B cell (primary cell): ENCODE measurements around the gene GCFC2. TPM values are rescaled to one million over a fixed set of nuclear protein-coding genes. Genes with fewer than 3 reads are reported as not detected.

Experiments used
- ATAC-seq: fragments of 200-7000 bp; cut with Tn5 transposase; one replicate; pipeline ENCODE4 v1.10.0; 2021; ENCODE audit warnings: low read depth, mild to moderate bottlenecking, moderate number of reproducible peaks, moderate library complexity
- CTCF ChIA-PET: fragments of 350-600 bp; sonication (Branson Sonifier 250); formaldehyde crosslinking; loops from one replicate; lab custom pipeline; 2021; ENCODE audit warnings: antibody characterized with exemption, inconsistent platforms; lab: Charles Lee
- POLR2A ChIA-PET: fragments of 350-600 bp; sonication (Branson Sonifier 250); formaldehyde crosslinking; loops from one replicate; lab custom pipeline; 2021; ENCODE audit warnings: antibody characterized with exemption; lab: Charles Lee
- DNase-seq: peaks from one replicate; pipeline ENCODE4 v3.0.0; 2013
- H2AFZ ChIP-seq: 2 replicates; pipeline ENCODE4 v1.6.1; 2012; ENCODE audit warnings: mild to moderate bottlenecking, low read depth, low read length; ENCODE audit not compliant: insufficient read depth, poor library complexity, severe bottlenecking
- H3K27ac ChIP-seq, 2 donors: 1 replicate in 1 of 2; 2 replicates in 1 of 2; pipeline ENCODE4 v1.5.1; 2012 to 2013; ENCODE audit warnings: low read length in 2 of 2, mild to moderate bottlenecking in 2 of 2, moderate library complexity in 1 of 2
- H3K27me3 ChIP-seq, 4 experiments: fragments of 200-600 bp in 1 of 4; sonication (generic) in 1 of 4; replicated peaks in 1 of 4; 1 replicate in 2 of 4; 2 replicates in 2 of 4; pipeline versions ENCODE4 v1.6.1 to v1.7.0; 2013 to 2016; ENCODE audit warnings: low read length in 3 of 4, mild to moderate bottlenecking in 2 of 4, mixed read lengths in 1 of 4, moderate library complexity in 1 of 4; ENCODE audit not compliant: insufficient read depth in 4 of 4, control insufficient read depth in 3 of 4; ENCODE audit errors: control extremely low read depth in 1 of 4
- H3K36me3 ChIP-seq, 2 experiments: replicated peaks in 1 of 2; 1 replicate in 1 of 2; 2 replicates in 1 of 2; pipeline versions ENCODE4 v1.6.1 to v1.7.1; 2013; ENCODE audit warnings: low read length in 1 of 2; ENCODE audit not compliant: insufficient read depth in 2 of 2, control insufficient read depth in 1 of 2; ENCODE audit errors: control extremely low read depth in 1 of 2, extremely low read depth in 1 of 2
- H3K4me1 ChIP-seq, 2 donors: fragments of 200-600 bp in 1 of 2; sonication (generic) in 1 of 2; 1 replicate in 1 of 2; 2 replicates in 1 of 2; pipeline versions ENCODE4 v1.5.1 to v1.6.1; 2013 to 2017; ENCODE audit warnings: low read length in 2 of 2; ENCODE audit not compliant: control insufficient read depth in 2 of 2, insufficient read depth in 2 of 2
- H3K4me2 ChIP-seq: replicated peaks from 2 replicates; pipeline ENCODE3; 2012; ENCODE audit warnings: mild to moderate bottlenecking, low read depth, low read length; ENCODE audit not compliant: poor library complexity, severe bottlenecking
- H3K4me3 ChIP-seq, 5 experiments: fragments of 200-600 bp in 1 of 5; sonication (generic) in 1 of 5; 1 replicate in 3 of 5; 2 replicates in 2 of 5; pipeline versions ENCODE4 v1.5.1 to v1.7.0; 2011 to 2016; ENCODE audit warnings: low read length in 4 of 5, mild to moderate bottlenecking in 4 of 5, low read depth in 2 of 5, control low read depth in 1 of 5, moderate library complexity in 1 of 5; ENCODE audit not compliant: insufficient read depth in 1 of 5; ENCODE audit errors: control extremely low read depth in 1 of 5, extremely low read depth in 1 of 5
- H3K79me2 ChIP-seq: fragments of 200-600 bp; sonication (generic); one replicate; pipeline ENCODE4 v1.6.0; 2016; ENCODE audit warnings: low read length; ENCODE audit not compliant: control insufficient read depth, insufficient read depth
- H3K9ac ChIP-seq: fragments of 200-600 bp; sonication (generic); 2 replicates; pipeline ENCODE4 v1.6.1; 2017; ENCODE audit warnings: mild to moderate bottlenecking, low read length, moderate library complexity
- H3K9me3 ChIP-seq, 3 donors: one replicate each; pipeline versions ENCODE4 v1.6.1 to v1.7.1; 2013; ENCODE audit warnings: low read length in 2 of 3; ENCODE audit not compliant: control insufficient read depth in 2 of 3, insufficient read depth in 1 of 3; ENCODE audit errors: control extremely low read depth in 1 of 3
- H4K20me1 ChIP-seq: 2 replicates; pipeline ENCODE4 v1.6.0; 2012; ENCODE audit warnings: mild to moderate bottlenecking, low read length; ENCODE audit not compliant: insufficient read depth, control insufficient read depth, poor library complexity, severe bottlenecking
- H3K27ac Mint-ChIP-seq: one replicate; pipeline ENCODE4 v1.8.0; 2021; ENCODE audit warnings: mixed read lengths
- H3K27me3 Mint-ChIP-seq: one replicate; pipeline ENCODE4 v1.8.0; 2021; ENCODE audit warnings: mixed read lengths
- H3K4me1 Mint-ChIP-seq: one replicate; pipeline ENCODE4 v1.8.0; 2021; ENCODE audit warnings: mixed read lengths
- H3K4me3 Mint-ChIP-seq: one replicate; pipeline ENCODE4 v1.8.0; 2021; ENCODE audit warnings: mixed read lengths
- H3K9me3 Mint-ChIP-seq: one replicate; pipeline ENCODE4 v1.8.0; 2022; ENCODE audit warnings: mixed read lengths; ENCODE audit not compliant: insufficient read depth
- EZH2 ChIP-seq: IDR thresholded peaks from 2 replicates; pipeline ENCODE4 v1.6.1; 2012; ENCODE audit warnings: borderline replicate concordance, low read depth, mild to moderate bottlenecking, moderate library complexity, low read length; ENCODE audit not compliant: insufficient read depth, poor library complexity, severe bottlenecking
- WGBS: methylation state at CpG from one replicate; pipeline ENCODE4 v1.1.5; 2013; ENCODE audit warnings: missing lambda C conversion rate; ENCODE audit not compliant: insufficient coverage; 5-methylcytosine and 5-hydroxymethylcytosine counted together
- intact Hi-C: fragments of 100-400 bp; cut with micrococcal nuclease; formaldehyde crosslinking; loops from one replicate; pipeline ENCODE4 v1.10.0; 2022
- polyA plus RNA-seq: library from polyadenylated mRNA; depleted of rRNA; stranded (reverse); fragments of >200 nt; gene quantifications from 2 replicates; pipeline ENCODE4 v1.2.3, GENCODE V29; 2012
- total RNA-seq, 2 donors: library from RNA; stranded (reverse); fragments of 120-200 nt in 1 of 2; gene quantifications; 1 replicate in 1 of 2; 2 replicates in 1 of 2; pipeline versions ENCODE4 v1.2.3 to v1.2.4, GENCODE V29; 2013 to 2022
- TF ChIP-seq, protein P1 (sequence below): fragments of 200-600 bp; IDR thresholded peaks from one replicate; pipeline ENCODE4 v1.8.0; 2022; ENCODE audit warnings: antibody characterized with exemption, mild to moderate bottlenecking

The GCFC2 gene
- total and polyA plus RNA-seq, 2 donors (not counting 1 experiment from before 2014, with no cell fraction given): 11.9 to 20.4 TPM

DNA sequence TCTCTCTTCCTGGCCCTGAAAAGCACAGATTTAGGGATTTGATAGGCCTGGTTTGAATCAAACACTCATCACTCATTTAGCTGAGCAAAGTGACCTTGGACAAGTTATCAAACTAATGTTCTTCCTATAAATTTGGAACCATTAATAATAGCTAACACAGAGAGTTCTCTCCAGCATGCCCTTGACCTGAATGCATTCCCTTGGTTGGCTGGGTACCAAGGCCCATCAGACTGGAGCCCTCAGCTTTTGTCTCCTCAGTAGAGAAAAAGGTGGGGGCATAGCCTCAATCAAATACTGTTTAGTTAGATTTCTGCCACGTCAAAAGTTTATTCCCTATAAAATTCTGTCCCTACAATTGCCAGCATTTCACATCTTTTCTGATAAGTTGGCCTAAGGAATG, 77.9 kb downstream of the GCFC2 start:
- Mint-ChIP-seq H3K27me3 (peaks cover 31% of the 10 kb centered on the region), H3K27ac (no peak overlapping the region), H3K4me3 (no peak overlapping the region), H3K4me1 (peaks cover 2% of the 10 kb centered on the region), H3K9me3 (no peaks in the 10 kb centered on the region)
- POLR2A ChIA-PET: no interaction called here
- TF ChIP-seq, protein P1, sequence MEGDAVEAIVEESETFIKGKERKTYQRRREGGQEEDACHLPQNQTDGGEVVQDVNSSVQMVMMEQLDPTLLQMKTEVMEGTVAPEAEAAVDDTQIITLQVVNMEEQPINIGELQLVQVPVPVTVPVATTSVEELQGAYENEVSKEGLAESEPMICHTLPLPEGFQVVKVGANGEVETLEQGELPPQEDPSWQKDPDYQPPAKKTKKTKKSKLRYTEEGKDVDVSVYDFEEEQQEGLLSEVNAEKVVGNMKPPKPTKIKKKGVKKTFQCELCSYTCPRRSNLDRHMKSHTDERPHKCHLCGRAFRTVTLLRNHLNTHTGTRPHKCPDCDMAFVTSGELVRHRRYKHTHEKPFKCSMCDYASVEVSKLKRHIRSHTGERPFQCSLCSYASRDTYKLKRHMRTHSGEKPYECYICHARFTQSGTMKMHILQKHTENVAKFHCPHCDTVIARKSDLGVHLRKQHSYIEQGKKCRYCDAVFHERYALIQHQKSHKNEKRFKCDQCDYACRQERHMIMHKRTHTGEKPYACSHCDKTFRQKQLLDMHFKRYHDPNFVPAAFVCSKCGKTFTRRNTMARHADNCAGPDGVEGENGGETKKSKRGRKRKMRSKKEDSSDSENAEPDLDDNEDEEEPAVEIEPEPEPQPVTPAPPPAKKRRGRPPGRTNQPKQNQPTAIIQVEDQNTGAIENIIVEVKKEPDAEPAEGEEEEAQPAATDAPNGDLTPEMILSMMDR: no peak
- TF ChIP-seq EZH2: no peak
- no peaks in the 10 kb centered on the region for H3K4me1 ChIP-seq
- ATAC-seq (no peak), DNase-seq (no peak)
- H2AFZ ChIP-seq: no peak overlapping the region
- no CpG with 5 or more reads among the region's 1 CpG for WGBS
- H3K36me3 ChIP-seq: no peaks in the 10 kb centered on the region
- H4K20me1 ChIP-seq: no peaks in the 10 kb centered on the region
- H3K79me2 ChIP-seq: no peaks in the 10 kb centered on the region
- H3K27me3 ChIP-seq: peaks cover 0 to 4% (median 1%) of the 10 kb centered on the region in 4 experiments
- CTCF ChIA-PET: interaction anchor here (0.8 kb wide), 1 partner anchor 14 kb away, joined by 3 read pairs; no protein-coding TSS in a partner anchor
- no peak overlapping the region for H3K9ac ChIP-seq
- H3K4me3 ChIP-seq: no peak overlapping the region
- no peak overlapping the region for H3K27ac ChIP-seq
- intact Hi-C loops: no loop called here
- H3K4me2 ChIP-seq: no peak overlapping the region
- no peaks in the 10 kb centered on the region for H3K9me3 ChIP-seq

DNA sequence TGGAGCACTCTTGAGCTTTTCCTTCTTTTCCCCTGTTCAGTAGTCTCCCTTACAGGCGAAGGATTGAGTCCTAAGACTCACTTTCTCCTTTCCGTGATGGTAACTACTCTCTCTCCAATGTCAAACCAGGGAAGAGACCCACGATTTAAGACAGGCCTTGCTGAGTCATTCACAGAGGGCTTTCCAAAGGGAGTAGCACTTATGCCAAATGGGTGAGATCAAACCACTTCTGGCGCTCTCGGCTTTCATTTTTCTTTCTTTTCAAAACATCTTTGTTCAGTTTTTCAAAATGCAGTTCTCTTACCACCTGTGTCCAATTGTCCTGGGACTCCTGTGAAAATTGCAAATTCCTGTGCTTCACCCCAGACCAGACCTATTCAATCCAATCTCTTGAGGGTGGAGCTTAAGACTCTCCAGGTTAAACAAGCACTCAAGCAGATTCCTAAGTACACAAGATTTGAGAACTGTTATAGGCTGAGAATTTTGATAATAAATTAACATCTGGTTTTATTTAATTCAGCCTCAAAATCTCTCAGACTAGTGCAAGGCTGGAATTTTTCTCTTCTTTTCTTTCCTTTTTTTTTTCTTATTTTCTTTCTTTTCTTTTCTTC, 78.5 kb downstream of the GCFC2 start:
- H3K4me1 ChIP-seq: no peaks in the 10 kb centered on the region

More for the DNA sequence above, 78.5 kb downstream of the GCFC2 start:
- H3K4me2 ChIP-seq: no peak overlapping the region
- no peak overlapping the region for H3K4me3 ChIP-seq
- H3K27ac Mint-ChIP-seq: no peak overlapping the region
- H3K9me3 ChIP-seq: no peaks in the 10 kb centered on the region
- no peak overlapping the region for H2AFZ ChIP-seq
- no peak for ATAC-seq
- peaks cover 0 to 2% (median under 1%) of the 10 kb centered on the region in 4 experiments for H3K27me3 ChIP-seq
- H3K27me3 Mint-ChIP-seq: peaks cover 25% of the 10 kb centered on the region
- peaks cover 2% of the 10 kb centered on the region for H3K4me1 Mint-ChIP-seq
- no peak overlapping the region for H3K4me3 Mint-ChIP-seq
- H3K9ac ChIP-seq: no peak overlapping the region
- TF ChIP-seq, protein P1: no peak
- TF ChIP-seq EZH2: no peak
- H3K27ac ChIP-seq: no peak overlapping the region
- no peaks in the 10 kb centered on the region for H4K20me1 ChIP-seq
- no peaks in the 10 kb centered on the region for H3K36me3 ChIP-seq
- no peaks in the 10 kb centered on the region for H3K79me2 ChIP-seq
- POLR2A ChIA-PET: no interaction called here
- H3K9me3 Mint-ChIP-seq: no peaks in the 10 kb centered on the region
- intact Hi-C loops: no loop called here
- no peak for DNase-seq
- CTCF ChIA-PET: interaction anchor here (0.8 to 1.1 kb wide), 3 partner anchors 8 to 14 kb away, joined by 3 read pairs; no protein-coding TSS in a partner anchor
- 78% methylated on average over 5 of the region's 5 CpGs for WGBS
